KMS-11 (cell line): ENCODE results near the gene TLNRD1.

Experiments
- H2AFZ ChIP-seq: fragments of 200-600 bp; sonication (generic); 2 replicates; pipeline ENCODE4 v1.6.1; 2016; ENCODE audit warnings: antibody characterized with exemption, mixed run types, low read depth
- H3K27ac ChIP-seq: fragments of 200-600 bp; sonication (generic); 2 replicates; pipeline ENCODE4 v1.6.1; 2016; ENCODE audit warnings: mild to moderate bottlenecking, mixed run types
- H3K27me3 ChIP-seq: fragments of 200-600 bp; sonication (generic); 2 replicates; pipeline ENCODE4 v1.6.1; 2017; ENCODE audit warnings: mild to moderate bottlenecking, low read depth, mixed run types, moderate library complexity; ENCODE audit not compliant: insufficient read depth
- H3K36me3 ChIP-seq: fragments of 200-600 bp; sonication (generic); 2 replicates; pipeline ENCODE4 v1.6.1; 2017; ENCODE audit warnings: mild to moderate bottlenecking, mixed run types; ENCODE audit not compliant: insufficient read depth
- H3K4me1 ChIP-seq: fragments of 200-600 bp; sonication (generic); 2 replicates; pipeline ENCODE4 v1.6.1; 2016; ENCODE audit warnings: mild to moderate bottlenecking, low read depth, mixed run types; ENCODE audit not compliant: poor library complexity, severe bottlenecking
- H3K4me2 ChIP-seq: fragments of 200-600 bp; sonication (generic); 2 replicates; pipeline ENCODE4 v1.7.0; 2016; ENCODE audit warnings: mild to moderate bottlenecking, mixed run types
- H3K4me3 ChIP-seq: fragments of 200-600 bp; sonication (generic); IDR thresholded peaks from 2 replicates; pipeline ENCODE4 v1.6.1; 2017; ENCODE audit warnings: low read depth, low read length, mixed read lengths; ENCODE audit not compliant: insufficient read depth
- H3K79me2 ChIP-seq: fragments of 200-600 bp; sonication (generic); 2 replicates; pipeline ENCODE4 v1.6.1; 2016; ENCODE audit warnings: low read depth, mixed run types; ENCODE audit not compliant: insufficient read depth
- H3K9ac ChIP-seq: fragments of 200-600 bp; sonication (generic); 2 replicates; pipeline ENCODE4 v1.6.1; 2016; ENCODE audit warnings: mild to moderate bottlenecking, mixed run types
- H4K20me1 ChIP-seq: fragments of 200-600 bp; sonication (generic); 2 replicates; pipeline ENCODE4 v1.6.1; 2016; ENCODE audit warnings: mild to moderate bottlenecking, mixed run types; ENCODE audit not compliant: insufficient read depth
- CTCF ChIP-seq: fragments of 200-600 bp; sonication (generic); conservative IDR thresholded peaks from 2 replicates; pipeline ENCODE4 v1.6.1; 2017; ENCODE audit warnings: low read depth, mild to moderate bottlenecking, antibody characterized with exemption, low read length, moderate library complexity, mixed read lengths

Gene TLNRD1

GRCh38 chr15:81010086-81010485 is 9.4 kb downstream of the TLNRD1 start:
- Histone ChIP-seq H4K20me1 (no peaks in the 10 kb centered on the region), H3K27me3 (no peaks in the 10 kb centered on the region), H3K4me1 (no peaks in the 10 kb centered on the region), H3K4me2 (no peak overlapping the region), H3K27ac (no peak overlapping the region), H3K4me3 (no peak overlapping the region), H2AFZ (no peak overlapping the region), H3K9ac (no peak overlapping the region), H3K79me2 (peaks cover 7% of the 10 kb centered on the region; the same call in 1 of the 2 replicates), H3K36me3 (no peaks in the 10 kb centered on the region)
- no peak for TF ChIP-seq CTCF

GRCh38 chr15:81011593-81011992 is 10.9 kb downstream of the TLNRD1 start:
- Histone ChIP-seq H3K27ac (no peak overlapping the region), H3K79me2 (no peaks in the 10 kb centered on the region), H3K36me3 (no peaks in the 10 kb centered on the region), H3K4me2 (no peak overlapping the region), H3K4me3 (no peak overlapping the region), H3K9ac (no peak overlapping the region), H4K20me1 (no peaks in the 10 kb centered on the region), H3K4me1 (no peaks in the 10 kb centered on the region), H2AFZ (no peak overlapping the region), H3K27me3 (no peaks in the 10 kb centered on the region)
- TF ChIP-seq CTCF = no peak

GRCh38 chr15:81012588-81012987 is 11.9 kb downstream of the TLNRD1 start:
- Histone ChIP-seq H3K4me3 (no peak overlapping the region), H3K9ac (no peak overlapping the region), H3K27ac (no peak overlapping the region), H3K36me3 (no peaks in the 10 kb centered on the region), H3K79me2 (no peaks in the 10 kb centered on the region), H3K27me3 (no peaks in the 10 kb centered on the region), H2AFZ (no peak overlapping the region), H3K4me2 (no peak overlapping the region), H4K20me1 (no peaks in the 10 kb centered on the region), H3K4me1 (no peaks in the 10 kb centered on the region)
- no peak for TF ChIP-seq CTCF

GRCh38 chr15:81013396-81013929 is 12.7 kb downstream of the TLNRD1 start:
- no peak overlapping the region for H3K4me2 ChIP-seq
- H3K27ac ChIP-seq = no peak overlapping the region
- no peak overlapping the region for H3K4me3 ChIP-seq
- no peaks in the 10 kb centered on the region for H3K79me2 ChIP-seq
- no peak overlapping the region for H2AFZ ChIP-seq
- no peak overlapping the region for H3K9ac ChIP-seq
- H3K36me3 ChIP-seq = no peaks in the 10 kb centered on the region
- no peaks in the 10 kb centered on the region for H4K20me1 ChIP-seq
- no peak for TF ChIP-seq CTCF
- no peaks in the 10 kb centered on the region for H3K27me3 ChIP-seq
- H3K4me1 ChIP-seq = no peaks in the 10 kb centered on the region
